Measurements from ENCODE around the gene MCCC2. TPM values are rescaled to one million over a fixed set of nuclear protein-coding genes. Genes with fewer than 3 reads are reported as not detected.

MCCC2 gene
- total RNA-seq, 1 experiment from 2014 or later = 51.1 TPM

GRCh38 chr5:71591100-71591499, 4.0 kb downstream of the MCCC2 start:
- intact Hi-C loops (cut with micrococcal nuclease) = no loop called here
- TF ChIP-seq, protein P1, sequence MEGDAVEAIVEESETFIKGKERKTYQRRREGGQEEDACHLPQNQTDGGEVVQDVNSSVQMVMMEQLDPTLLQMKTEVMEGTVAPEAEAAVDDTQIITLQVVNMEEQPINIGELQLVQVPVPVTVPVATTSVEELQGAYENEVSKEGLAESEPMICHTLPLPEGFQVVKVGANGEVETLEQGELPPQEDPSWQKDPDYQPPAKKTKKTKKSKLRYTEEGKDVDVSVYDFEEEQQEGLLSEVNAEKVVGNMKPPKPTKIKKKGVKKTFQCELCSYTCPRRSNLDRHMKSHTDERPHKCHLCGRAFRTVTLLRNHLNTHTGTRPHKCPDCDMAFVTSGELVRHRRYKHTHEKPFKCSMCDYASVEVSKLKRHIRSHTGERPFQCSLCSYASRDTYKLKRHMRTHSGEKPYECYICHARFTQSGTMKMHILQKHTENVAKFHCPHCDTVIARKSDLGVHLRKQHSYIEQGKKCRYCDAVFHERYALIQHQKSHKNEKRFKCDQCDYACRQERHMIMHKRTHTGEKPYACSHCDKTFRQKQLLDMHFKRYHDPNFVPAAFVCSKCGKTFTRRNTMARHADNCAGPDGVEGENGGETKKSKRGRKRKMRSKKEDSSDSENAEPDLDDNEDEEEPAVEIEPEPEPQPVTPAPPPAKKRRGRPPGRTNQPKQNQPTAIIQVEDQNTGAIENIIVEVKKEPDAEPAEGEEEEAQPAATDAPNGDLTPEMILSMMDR (IDR thresholded peaks at IDR 0.05; ENCODE audit: unreplicated experiment) = no peak
- Mint-ChIP-seq H3K36me3 (ENCODE audit: insufficient read depth, unreplicated experiment) (peaks cover 29% of the 10 kb centered on the region), H3K4me3 (ENCODE audit: unreplicated experiment) (no peak overlapping the region), H3K9me3 (ENCODE audit: unreplicated experiment) (no peaks in the 10 kb centered on the region), H3K4me1 (ENCODE audit: insufficient read depth, unreplicated experiment) (peaks cover 14% of the 10 kb centered on the region), H3K27ac (ENCODE audit: low read depth, unreplicated experiment) (no peak overlapping the region), H3K27me3 (ENCODE audit: insufficient read depth, unreplicated experiment) (no peaks in the 10 kb centered on the region)
- no TSS peak for BruUV-seq (replicated peaks)
- ChIA-PET POLR2A (interaction anchor here (1.7 kb wide), 1 partner anchor 10 kb away, joined by 4 read pairs; no protein-coding TSS in a partner anchor), CTCF (interaction anchor here (0.7 kb wide), 1 partner anchor 18 kb away, joined by 3 read pairs; no protein-coding TSS in a partner anchor)
- no peak for DNase-seq (ENCODE audit: unreplicated experiment)

GRCh38 chr5:71596169-71596568, 9.0 kb downstream of the MCCC2 start:
- CTCF ChIA-PET = interaction anchor here (1.5 kb wide), 1 partner anchor 162 kb away, joined by 3 read pairs; no protein-coding TSS in a partner anchor
- POLR2A ChIA-PET = no interaction called here
- no peak overlapping the region for H3K4me3 Mint-ChIP-seq (ENCODE audit: unreplicated experiment)
- peak overlapping the region; percentile 10 for H3K27ac Mint-ChIP-seq (ENCODE audit: low read depth, unreplicated experiment)
- peaks cover 9% of the 10 kb centered on the region for H3K4me1 Mint-ChIP-seq (ENCODE audit: insufficient read depth, unreplicated experiment)
- H3K36me3 Mint-ChIP-seq (ENCODE audit: insufficient read depth, unreplicated experiment) = peaks cover 77% of the 10 kb centered on the region
- BruUV-seq (replicated peaks) = no TSS peak
- TF ChIP-seq, protein P1 (IDR thresholded peaks at IDR 0.05; ENCODE audit: unreplicated experiment) = no peak
- DNase-seq (ENCODE audit: unreplicated experiment) = no peak
- intact Hi-C loops (cut with micrococcal nuclease) = no loop called here
- no peaks in the 10 kb centered on the region for H3K9me3 Mint-ChIP-seq (ENCODE audit: unreplicated experiment)
- H3K27me3 Mint-ChIP-seq (ENCODE audit: insufficient read depth, unreplicated experiment) = no peaks in the 10 kb centered on the region

DNA sequence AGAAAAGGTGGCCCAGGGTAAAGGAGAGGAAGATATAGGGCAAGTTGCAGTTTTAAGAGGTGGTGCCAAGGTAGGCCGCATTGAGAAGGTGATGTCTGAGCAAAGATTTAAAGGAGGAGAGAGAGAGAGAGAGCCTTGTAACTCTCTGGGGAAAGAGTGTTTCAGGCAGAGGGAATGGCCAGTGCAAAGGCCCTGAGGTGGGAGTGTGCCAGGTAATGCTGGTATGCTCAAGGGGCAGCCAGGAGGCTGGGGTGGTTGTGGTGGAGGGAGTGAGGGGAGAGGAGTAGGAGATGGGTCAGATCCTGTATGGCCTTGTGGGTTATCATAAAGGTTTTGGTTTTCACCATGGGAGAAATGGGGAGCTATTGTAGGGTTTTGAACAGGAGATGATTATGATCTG, 9.9 kb downstream of the MCCC2 start:
- TF ChIP-seq, protein P1 (IDR thresholded peaks at IDR 0.05; ENCODE audit: unreplicated experiment) = no peak
- ChIA-PET CTCF (no interaction called here), POLR2A (no interaction called here)
- H3K27me3 Mint-ChIP-seq (ENCODE audit: insufficient read depth, unreplicated experiment) = no peaks in the 10 kb centered on the region
- H3K36me3 Mint-ChIP-seq (ENCODE audit: insufficient read depth, unreplicated experiment) = peaks cover 85% of the 10 kb centered on the region
- no peak for DNase-seq (ENCODE audit: unreplicated experiment)
- H3K9me3 Mint-ChIP-seq (ENCODE audit: unreplicated experiment) = no peaks in the 10 kb centered on the region
- intact Hi-C loops (cut with micrococcal nuclease) = no loop called here
- no peak overlapping the region for H3K4me3 Mint-ChIP-seq (ENCODE audit: unreplicated experiment)
- no TSS peak for BruUV-seq (replicated peaks)
- peaks cover 17% of the 10 kb centered on the region for H3K4me1 Mint-ChIP-seq (ENCODE audit: insufficient read depth, unreplicated experiment)
- H3K27ac Mint-ChIP-seq (ENCODE audit: low read depth, unreplicated experiment) = peak overlapping the region; percentile 10

DNA sequence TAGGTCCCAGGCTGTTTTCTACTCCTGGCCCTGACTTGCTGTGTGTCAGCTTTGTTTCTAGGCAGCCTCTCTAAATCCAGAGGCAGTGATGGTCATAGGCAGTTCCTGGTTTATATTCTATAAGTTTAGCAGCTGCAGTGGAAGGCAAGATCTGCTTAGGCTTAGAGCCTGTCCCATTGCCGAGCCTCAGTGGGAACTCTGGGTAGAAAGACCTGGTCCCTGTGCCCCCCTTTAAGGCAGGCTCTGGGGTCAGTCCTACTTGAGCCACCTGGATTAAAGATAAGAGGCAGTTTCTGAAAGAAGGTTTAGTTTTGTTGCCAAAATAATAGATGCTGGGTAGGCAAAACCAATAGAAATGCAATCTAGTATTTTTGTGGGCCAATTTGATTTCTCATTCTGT, 13.6 kb downstream of the MCCC2 start:
- H3K9me3 Mint-ChIP-seq (ENCODE audit: unreplicated experiment) = no peaks in the 10 kb centered on the region
- peaks cover 23% of the 10 kb centered on the region for H3K4me1 Mint-ChIP-seq (ENCODE audit: insufficient read depth, unreplicated experiment)
- intact Hi-C loops (cut with micrococcal nuclease) = loop anchor here (5.0 kb wide), 1 partner anchor 157 kb away; no protein-coding TSS in a partner anchor
- TF ChIP-seq, protein P1 (IDR thresholded peaks at IDR 0.05; ENCODE audit: unreplicated experiment) = no peak
- no peak for DNase-seq (ENCODE audit: unreplicated experiment)
- no TSS peak for BruUV-seq (replicated peaks)
- POLR2A ChIA-PET = interaction anchor here (1.0 to 2.6 kb wide), 4 partner anchors 10 to 708 kb away, joined by 3 to 28 read pairs (median 4); partner anchors contain the start of gene MCCC2
- H3K36me3 Mint-ChIP-seq (ENCODE audit: insufficient read depth, unreplicated experiment) = peaks cover 76% of the 10 kb centered on the region
- CTCF ChIA-PET = interaction anchor here (0.5 to 1.5 kb wide), 9 partner anchors 10 to 149 kb away, joined by 3 to 6 read pairs (median 3); partner anchors contain the start of gene MCCC2
- no peaks in the 10 kb centered on the region for H3K27me3 Mint-ChIP-seq (ENCODE audit: insufficient read depth, unreplicated experiment)
- H3K27ac Mint-ChIP-seq (ENCODE audit: low read depth, unreplicated experiment) = peak overlapping the region; percentile 69
- no peak overlapping the region for H3K4me3 Mint-ChIP-seq (ENCODE audit: unreplicated experiment)

All from MCF 10A (cell line).